Sigmoid colon (tissue), 7 donors: ENCODE data around the gene RBM12. TPM values are rescaled to one million over a fixed set of nuclear protein-coding genes. Genes with fewer than 3 reads are reported as not detected.
A peak's percentile ranks its signal among the peaks of the same experiment; 100 is the strongest.

Experiments used
- DNase-seq: peaks from one replicate; pipeline ENCODE4 v3.0.0-alpha.2; 2019
- H3K27ac ChIP-seq, 4 donors: fragments of 200-600 bp; sonication (generic); one replicate each; pipeline ENCODE4 v1.5.1; 2016 to 2019; ENCODE audit warnings: mild to moderate bottlenecking in 1 of 4
- H3K27me3 ChIP-seq, 3 donors: fragments of 200-600 bp; sonication (generic); one replicate each; pipeline ENCODE4 v1.5.1; 2019; ENCODE audit warnings: mild to moderate bottlenecking in 1 of 3
- H3K36me3 ChIP-seq, 4 donors: fragments of 200-600 bp; sonication (generic); one replicate each; pipeline ENCODE4 v1.5.1; 2016 to 2019
- H3K4me1 ChIP-seq, 4 donors: fragments of 200-600 bp; sonication (generic); one replicate each; pipeline ENCODE4 v1.5.1; 2017 to 2019
- H3K4me3 ChIP-seq, 4 donors: fragments of 200-600 bp; sonication (generic); one replicate each; pipeline ENCODE4 v1.5.1; 2017 to 2019; ENCODE audit warnings: mild to moderate bottlenecking in 2 of 4, moderate library complexity in 1 of 4
- H3K9me3 ChIP-seq, 4 donors: fragments of 200-600 bp in 3 of 4; sonication (generic) in 3 of 4; one replicate each; pipeline versions ENCODE4 v1.5.1 to v1.6.1; 2013 to 2019
- CTCF ChIP-seq, 4 experiments: fragments of 450-650 bp in 3 of 4; fragments of 200-600 bp in 1 of 4; IDR thresholded peaks; one replicate each; pipeline ENCODE4 v1.5.1; 2016 to 2019; ENCODE audit warnings: antibody characterized with exemption in 4 of 4, mild to moderate bottlenecking in 3 of 4, moderate library complexity in 2 of 4
- EP300 ChIP-seq, 4 donors: sonication (generic); formaldehyde crosslinking; IDR thresholded peaks; one replicate each; pipeline ENCODE4 v1.6.1; 2017; ENCODE audit warnings: antibody characterized with exemption in 4 of 4
- POLR2A ChIP-seq, 2 donors: fragments of 450-650 bp; IDR thresholded peaks; one replicate each; pipeline ENCODE4 v1.6.1; 2016; ENCODE audit warnings: antibody characterized with exemption in 2 of 2, mild to moderate bottlenecking in 2 of 2, moderate library complexity in 2 of 2
- POLR2AphosphoS5 ChIP-seq, 4 donors: sonication (generic); formaldehyde crosslinking; IDR thresholded peaks; one replicate each; pipeline ENCODE4 v1.6.1; 2017; ENCODE audit warnings: antibody characterized with exemption in 4 of 4
- WGBS, 2 donors: extraction: QIAGEN DNeasy Blood & Tissue Kit; methylation state at CpG; one replicate each; pipeline ENCODE4 v1.1.7; 2013; 5-methylcytosine and 5-hydroxymethylcytosine counted together
- intact Hi-C: fragments of 100-400 bp; cut with DNase I; formaldehyde crosslinking; loops from one replicate; pipeline ENCODE4 v1.15.1; 2023
- polyA plus RNA-seq, 3 donors: library from polyadenylated mRNA; stranded (reverse); fragments of 200-250 nt; gene quantifications; one replicate each; pipeline ENCODE4 v1.2.3, GENCODE V29; 2013
- total RNA-seq, 4 donors: library from RNA; depleted of rRNA; stranded (reverse); fragments of >200 nt; gene quantifications; one replicate each; pipeline ENCODE4 v1.1.0, GENCODE V29; 2016
- donor health status: healthy with polysubstance abuse.
- donor health status: Bipolar disorder and iron deficiency.
- donor health status: healthy.

Gene RBM12
- total and polyA plus RNA-seq, 7 donors: 10.2 to 26.4 (median 24.6) TPM

- TF ChIP-seq POLR2A (IDR thresholded peaks at IDR 0.05) (no peak), EP300 (IDR thresholded peaks at IDR 0.05) (no peak), POLR2AphosphoS5 (IDR thresholded peaks at IDR 0.05) (no peak), CTCF (IDR thresholded peaks at IDR 0.05) (no peak)
- no peak overlapping the region for H3K27ac ChIP-seq
- no peak for DNase-seq
- no peak overlapping the region for H3K4me3 ChIP-seq
- H3K9me3 ChIP-seq: no peaks in the 10 kb centered on the region
- H3K36me3 ChIP-seq: no peaks in the 10 kb centered on the region
- peaks cover 0 to 7% (median 3%) of the 10 kb centered on the region in 4 donors for H3K4me1 ChIP-seq
- H3K27me3 ChIP-seq: no peaks in the 10 kb centered on the region
- whole genome bisulfite sequencing, 2 donors: 82 to 90% methylated on average over 9 of the region's 9 CpGs
- intact Hi-C loops: no loop called here
These were observed 53.8 kb downstream of the RBM12 start for GRCh38 chr20:35610833-35611427.

GRCh38 chr20:35607003-35607735, 57.5 kb downstream of the RBM12 start:
- Histone ChIP-seq H3K36me3 (no peaks in the 10 kb centered on the region), H3K27me3 (no peaks in the 10 kb centered on the region), H3K9me3 (no peaks in the 10 kb centered on the region), H3K4me3 (no peak overlapping the region), H3K4me1 (peaks cover 0 to under 1% (median under 1%) of the 10 kb centered on the region in 4 donors), H3K27ac (no peak overlapping the region)
- no peak for DNase-seq
- WGBS, 2 donors: 67 to 78% methylated on average over 14 of the region's 14 CpGs
- no peak for TF ChIP-seq CTCF (IDR thresholded peaks at IDR 0.05)
- TF ChIP-seq POLR2A (IDR thresholded peaks at IDR 0.05): no peak
- TF ChIP-seq EP300 (IDR thresholded peaks at IDR 0.05): no peak
- no peak for TF ChIP-seq POLR2AphosphoS5 (IDR thresholded peaks at IDR 0.05)
- intact Hi-C loops: no loop called here

GRCh38 chr20:35606127-35606526, 58.6 kb downstream of the RBM12 start:
- Histone ChIP-seq H3K4me1 (peaks cover 0 to 11% (median 11%) of the 10 kb centered on the region in 4 donors), H3K27me3 (peaks cover 0 to 4% (median 0%) of the 10 kb centered on the region in 3 donors), H3K4me3 (no peak overlapping the region), H3K36me3 (no peaks in the 10 kb centered on the region), H3K27ac (no peak overlapping the region), H3K9me3 (no peaks in the 10 kb centered on the region)
- intact Hi-C loops: no loop called here
- 90 to 91% methylated on average over 4 of the region's 4 CpGs for WGBS, 2 donors
- TF ChIP-seq POLR2AphosphoS5 (IDR thresholded peaks at IDR 0.05) (no peak), CTCF (IDR thresholded peaks at IDR 0.05) (no peak), POLR2A (IDR thresholded peaks at IDR 0.05) (no peak), EP300 (IDR thresholded peaks at IDR 0.05) (no peak)
- peak; percentile 39 for DNase-seq

GRCh38 chr20:35604449-35604747, 60.3 kb downstream of the RBM12 start:
- no peaks in the 10 kb centered on the region for H3K36me3 ChIP-seq
- peak; percentile 60 for DNase-seq
- TF ChIP-seq POLR2AphosphoS5 (IDR thresholded peaks at IDR 0.05): no peak
- TF ChIP-seq CTCF (IDR thresholded peaks at IDR 0.05): no peak
- no peak for TF ChIP-seq EP300 (IDR thresholded peaks at IDR 0.05)
- no peak for TF ChIP-seq POLR2A (IDR thresholded peaks at IDR 0.05)
- H3K4me1 ChIP-seq: peaks cover 0 to 19% (median 19%) of the 10 kb centered on the region in 4 donors
- 21 to 51% methylated on average over 4 of the region's 4 CpGs for WGBS, 2 donors
- no peak overlapping the region for H3K4me3 ChIP-seq
- peaks cover 0 to 21% (median 5%) of the 10 kb centered on the region in 3 donors for H3K27me3 ChIP-seq
- intact Hi-C loops: loop anchor here (5.0 kb wide), 2 partner anchors 133 to 278 kb away; no protein-coding TSS in a partner anchor
- H3K27ac ChIP-seq: no peak overlapping the region
- H3K9me3 ChIP-seq: no peaks in the 10 kb centered on the region
